A673 (cell line): ENCODE results near the gene EMID1.

ENCODE experiments used
- CTCF ChIP-seq: fragments of 300-800, 200-600 bp; sonication (generic); conservative IDR thresholded peaks from 2 replicates; pipeline ENCODE4 v1.5.1; 2017; ENCODE audit warnings: low read depth, mild to moderate bottlenecking, antibody characterized with exemption, low read length, moderate library complexity, mixed read lengths
- EZH2 ChIP-seq: fragments of 200-600 bp; sonication (generic); IDR thresholded peaks from 2 replicates; pipeline ENCODE4 v1.6.1; 2017; ENCODE audit warnings: borderline replicate concordance, low read depth, mild to moderate bottlenecking, mixed read lengths, antibody characterized with exemption, low read length; ENCODE audit not compliant: poor library complexity, severe bottlenecking

- TF ChIP-seq EZH2 (no peak), CTCF (no peak)
These were observed 5.8 kb upstream of the EMID1 start for GRCh38 chr22:29199702-29200400.
